ENCODE data around the gene ADAMTS12.

The ADAMTS12 gene

DNA sequence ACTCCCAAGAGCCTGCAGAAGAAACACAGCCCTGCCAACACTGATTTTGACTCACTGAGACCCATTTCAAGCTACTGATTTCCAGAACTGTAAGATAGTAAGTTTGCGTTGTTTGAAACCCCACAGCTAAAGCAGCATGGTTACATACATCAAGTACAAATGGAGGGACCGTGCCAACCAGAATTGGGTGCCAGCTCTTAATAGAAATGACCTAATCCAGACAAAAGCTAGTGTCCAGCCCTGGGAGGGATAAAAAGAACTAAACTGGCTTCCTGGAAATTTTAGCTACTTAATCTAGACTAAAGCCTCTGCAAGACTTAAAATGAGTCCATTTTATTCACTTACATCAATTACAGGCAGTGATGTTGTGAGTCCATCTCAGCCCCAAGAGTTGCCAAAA lies 122.6 kb downstream of the ADAMTS12 start:
- in situ Hi-C loops (cut with MboI; ENCODE audit: low sequenced_read_pairs) = no loop called here

DNA sequence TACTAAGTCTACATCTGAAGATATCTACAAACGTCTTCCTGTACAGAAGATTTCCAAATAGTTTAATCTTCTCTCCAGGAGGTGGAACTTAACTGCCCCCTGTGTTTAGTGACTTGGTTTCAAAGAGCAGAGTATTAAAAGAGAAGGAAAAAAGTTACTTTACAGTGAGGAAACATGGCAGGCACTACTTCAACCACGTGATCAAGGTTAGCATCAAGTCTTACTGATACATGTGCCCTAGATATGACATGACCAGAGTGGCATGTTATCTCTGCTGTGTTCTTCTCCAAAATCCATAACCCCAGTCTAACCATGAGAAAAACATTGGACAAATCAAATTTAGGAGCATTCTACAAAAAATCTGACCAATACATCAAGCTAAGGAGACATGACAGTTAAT lies 125.8 kb downstream of the ADAMTS12 start:
- in situ Hi-C loops (cut with MboI; ENCODE audit: low sequenced_read_pairs) = no loop called here

DNA sequence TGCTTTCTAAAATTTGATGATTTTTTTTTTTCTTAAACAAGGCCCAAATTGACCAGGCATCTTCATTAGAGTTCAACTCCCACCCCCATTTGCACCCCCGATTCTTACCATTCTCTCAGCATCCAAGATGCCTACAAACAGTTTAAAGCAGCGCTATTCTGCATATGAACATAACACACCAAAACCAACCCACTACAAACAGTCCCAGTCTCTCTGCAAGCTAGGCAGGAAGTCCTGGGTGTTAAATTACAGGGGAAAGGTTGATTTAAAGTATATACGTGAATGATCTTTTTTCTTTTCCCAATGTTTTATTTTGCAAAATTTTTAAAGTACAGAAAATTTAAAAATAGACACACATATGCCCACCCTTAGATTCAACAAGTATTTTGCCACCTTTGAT lies 127.0 kb downstream of the ADAMTS12 start:
- in situ Hi-C loops (cut with MboI; ENCODE audit: low sequenced_read_pairs) = no loop called here

DNA sequence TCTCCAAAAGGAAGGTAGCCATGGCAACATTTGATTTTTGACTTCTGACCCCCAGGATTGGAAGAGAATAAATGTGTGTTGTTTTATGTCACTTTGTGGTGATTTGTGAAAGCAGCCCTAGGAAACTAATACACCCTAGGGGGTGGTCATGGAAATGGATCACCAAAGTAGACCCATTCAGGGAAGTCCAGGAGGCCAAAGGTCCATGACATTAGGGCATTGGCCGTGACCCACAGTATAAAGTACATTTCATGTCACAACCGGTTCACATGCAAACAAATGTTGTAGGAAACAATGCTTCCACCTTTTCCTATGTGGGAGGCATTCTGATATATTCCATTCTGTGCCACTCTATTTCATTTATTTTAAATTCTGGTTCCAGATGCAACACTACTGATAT lies 128.4 kb downstream of the ADAMTS12 start:
- in situ Hi-C loops (cut with MboI; ENCODE audit: low sequenced_read_pairs) = no loop called here

DNA sequence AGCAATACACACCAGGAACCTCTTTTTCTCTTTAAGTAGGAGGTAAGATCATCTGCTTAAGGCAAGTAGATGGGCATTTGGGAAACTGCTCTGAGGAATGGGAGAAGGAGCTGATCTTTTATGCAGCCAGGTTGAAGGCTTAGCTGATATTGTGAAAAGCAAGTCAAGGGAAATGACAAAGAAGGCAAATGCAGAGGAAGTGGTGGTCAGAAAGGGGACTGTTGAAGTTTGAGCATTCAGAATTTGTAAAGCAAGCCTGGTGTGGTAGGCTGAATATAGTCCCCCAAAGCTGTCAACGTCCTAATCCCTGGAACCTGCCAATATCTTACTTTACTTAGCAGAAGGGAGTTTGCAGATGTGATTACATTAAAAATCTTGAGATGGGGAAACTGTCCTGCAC lies 128.9 kb downstream of the ADAMTS12 start:
- in situ Hi-C loops (cut with MboI; ENCODE audit: low sequenced_read_pairs) = no loop called here

DNA sequence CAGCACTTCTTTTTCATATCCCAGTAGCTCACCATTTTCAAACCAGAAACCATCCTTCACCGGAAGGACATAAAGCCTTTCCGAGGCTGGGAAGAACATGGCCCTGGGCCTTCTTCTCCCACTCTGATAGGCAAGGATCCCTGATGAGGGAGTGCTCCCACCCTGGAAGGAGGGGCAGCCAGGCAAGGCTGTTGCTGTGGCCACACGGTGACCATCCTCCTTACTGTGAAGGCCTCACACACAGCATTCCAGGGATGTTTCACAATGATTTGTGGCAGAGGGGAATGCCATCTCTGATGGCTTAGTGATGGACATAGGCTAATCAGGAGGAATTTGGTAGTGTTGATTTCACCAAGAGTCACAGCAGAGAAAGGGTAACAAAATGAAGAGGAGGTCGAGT lies 130.7 kb downstream of the ADAMTS12 start:
- in situ Hi-C loops (cut with MboI; ENCODE audit: low sequenced_read_pairs) = no loop called here

DNA sequence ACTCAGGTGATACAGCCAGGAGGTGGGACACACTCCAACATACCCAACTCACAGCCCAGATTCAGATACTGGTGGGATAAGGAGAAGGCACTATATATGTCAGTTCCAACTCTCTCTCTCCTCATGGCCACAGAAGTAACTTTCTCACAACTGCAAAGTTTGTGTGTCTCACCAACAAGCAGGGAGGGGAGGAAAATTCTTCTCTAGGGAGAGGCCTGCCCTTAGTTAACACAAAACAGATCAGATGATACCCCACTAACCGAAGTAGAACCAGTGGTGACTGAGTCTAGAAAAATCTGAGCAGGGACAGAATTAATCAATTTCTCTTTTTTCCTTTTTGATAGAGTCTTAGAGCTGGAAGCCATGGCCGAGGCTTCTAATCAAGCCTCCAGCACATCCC lies 133.1 kb downstream of the ADAMTS12 start:
- in situ Hi-C loops (cut with MboI; ENCODE audit: low sequenced_read_pairs) = no loop called here

DNA sequence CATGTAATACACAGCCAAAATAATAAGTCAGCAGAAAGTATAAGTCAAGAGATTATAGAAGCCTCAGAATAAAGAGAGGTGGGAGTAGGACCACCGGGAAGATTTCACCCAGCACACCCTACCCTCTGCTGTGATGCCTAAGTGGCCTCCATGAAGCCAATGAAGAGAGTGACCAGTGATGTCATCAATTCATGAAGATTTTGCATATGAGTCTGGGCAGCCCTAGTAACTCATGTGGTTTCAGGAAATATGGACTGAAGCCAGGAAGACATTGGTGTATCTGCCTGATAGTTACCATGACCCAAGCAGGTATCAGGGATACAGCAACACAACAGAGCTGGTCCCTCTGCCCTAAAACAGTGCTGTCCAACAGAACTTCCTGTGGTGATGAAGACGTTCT lies 135.3 kb downstream of the ADAMTS12 start:
- in situ Hi-C loops (cut with MboI; ENCODE audit: low sequenced_read_pairs) = no loop called here

DNA sequence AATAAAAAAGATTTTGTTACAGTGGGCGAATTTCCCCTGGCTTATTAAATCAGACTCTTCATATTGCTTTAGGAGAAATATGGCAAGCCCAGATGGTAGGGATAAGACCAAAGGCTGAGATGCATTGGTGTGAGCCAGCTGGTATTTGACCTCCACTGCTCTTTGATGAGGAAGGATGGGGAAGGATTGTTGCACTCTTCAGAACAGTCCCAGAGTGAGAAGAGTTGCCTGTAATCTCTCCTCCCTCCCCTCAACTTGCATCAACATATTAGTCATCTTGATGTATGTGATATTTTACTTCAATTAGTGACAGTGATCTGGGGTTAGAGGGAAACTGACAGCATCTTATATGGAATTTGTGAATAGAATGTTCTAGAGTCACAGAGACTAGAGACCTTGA lies 136.6 kb downstream of the ADAMTS12 start:
- in situ Hi-C loops (cut with MboI; ENCODE audit: low sequenced_read_pairs) = no loop called here

DNA sequence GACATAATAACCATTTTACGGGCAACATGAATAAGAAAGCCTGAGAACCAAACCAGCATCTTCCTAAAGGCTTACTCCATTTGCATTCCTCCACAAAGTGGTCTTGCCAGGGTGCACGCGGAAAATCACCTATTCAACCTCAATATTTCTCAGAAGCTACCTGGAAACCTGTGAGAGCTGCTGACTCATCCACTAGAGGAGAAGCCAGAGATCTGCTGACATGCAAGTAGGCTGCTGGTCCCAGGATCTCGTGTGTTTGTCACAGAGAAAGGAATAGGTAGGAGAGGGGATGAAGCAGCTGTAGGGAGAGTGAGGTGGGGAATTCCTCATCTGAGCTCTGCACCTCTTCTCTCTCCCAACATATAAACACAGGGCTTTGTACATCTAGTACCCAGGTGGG lies 138.1 kb downstream of the ADAMTS12 start:
- in situ Hi-C loops (cut with MboI; ENCODE audit: low sequenced_read_pairs) = no loop called here

DNA sequence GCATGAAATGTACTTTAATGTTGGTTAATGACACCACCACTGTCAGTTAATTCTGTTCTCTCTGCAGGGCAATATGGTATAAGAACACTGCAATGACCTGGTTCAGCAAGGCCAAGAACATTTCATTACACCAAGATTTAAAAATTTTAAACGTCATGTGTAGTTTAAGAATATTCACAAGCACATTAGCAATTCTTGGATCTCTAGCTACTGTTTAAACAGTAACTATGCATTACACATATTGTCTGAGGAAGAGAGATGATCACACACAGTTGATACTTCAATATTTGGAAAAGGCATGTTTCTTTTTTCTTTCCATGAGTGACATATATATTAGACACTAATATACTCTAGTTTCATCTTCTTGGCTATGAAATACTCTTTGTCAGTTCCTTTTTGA lies 143.0 kb downstream of the ADAMTS12 start:
- in situ Hi-C loops (cut with MboI; ENCODE audit: low sequenced_read_pairs) = no loop called here

DNA sequence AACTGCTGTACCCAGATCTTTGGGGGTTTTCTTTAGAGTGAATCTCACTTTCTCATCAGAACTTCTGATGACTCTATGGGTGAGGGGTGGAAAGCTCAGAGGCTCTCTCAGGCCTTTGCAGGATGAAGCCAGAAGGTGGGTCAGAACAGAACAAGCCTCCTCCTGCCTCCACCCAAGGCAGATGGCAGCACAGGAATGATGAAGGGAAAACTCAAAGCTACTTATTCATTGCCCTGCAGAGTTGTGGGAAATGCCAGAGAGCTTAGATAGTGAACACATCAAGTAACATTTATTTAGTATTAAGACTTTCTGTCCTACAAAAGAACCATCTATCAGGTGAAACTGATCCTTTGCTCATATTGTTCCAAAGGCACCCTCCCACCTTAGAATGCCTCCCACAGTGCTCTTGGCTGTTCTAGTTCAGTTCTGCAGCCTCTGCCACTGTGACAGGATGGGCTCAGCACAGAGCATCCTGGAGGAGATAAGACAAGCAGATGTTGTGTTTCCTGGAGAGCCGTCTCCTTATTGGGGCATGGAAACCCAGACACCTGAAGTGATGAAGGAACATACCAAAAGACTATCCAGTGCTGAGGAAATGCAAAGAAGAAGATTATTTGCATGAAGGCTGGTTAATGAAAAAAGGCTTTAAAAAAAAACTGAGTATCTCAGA lies 146.6 kb downstream of the ADAMTS12 start:
- in situ Hi-C loops (cut with MboI; ENCODE audit: low sequenced_read_pairs) = no loop called here

DNA sequence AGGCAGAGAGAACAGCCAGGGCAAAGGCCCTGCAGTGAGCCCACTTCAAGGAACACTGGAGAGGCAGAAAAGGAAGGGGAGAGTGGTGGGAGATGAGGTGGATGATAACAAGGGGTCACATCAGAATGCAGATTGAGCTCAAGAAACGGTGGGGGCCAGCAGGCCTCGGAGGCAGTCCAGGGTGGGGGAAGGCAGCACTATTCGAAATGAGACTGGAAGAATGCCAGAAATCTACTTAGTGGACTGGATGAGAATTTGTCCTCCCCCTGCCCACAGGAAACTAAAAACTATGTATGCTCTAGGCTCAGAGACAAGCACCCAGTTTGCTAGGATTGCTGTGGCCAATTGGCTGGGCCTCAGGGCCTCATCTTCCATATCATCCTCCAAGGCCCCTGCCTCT lies 148.7 kb downstream of the ADAMTS12 start:
- in situ Hi-C loops (cut with MboI; ENCODE audit: low sequenced_read_pairs) = no loop called here

DNA sequence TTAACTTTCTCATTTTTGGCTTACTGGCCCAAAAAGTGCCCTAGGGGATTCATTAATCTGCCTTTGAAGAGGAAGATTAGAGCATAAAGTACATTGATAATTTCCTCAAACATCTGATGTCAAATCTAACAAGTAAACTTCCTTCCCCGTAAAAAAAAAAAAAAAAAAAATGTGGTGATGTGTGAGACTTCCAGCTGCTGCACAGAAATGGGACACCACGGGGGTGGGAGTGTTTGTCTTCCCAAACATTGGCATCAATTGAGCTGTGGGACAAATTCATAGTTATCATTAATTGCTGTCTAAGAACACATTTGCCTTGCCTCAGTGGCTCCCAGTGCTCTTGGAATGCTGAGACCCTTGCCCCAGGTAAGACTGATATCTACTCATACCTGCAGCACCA lies 149.6 kb downstream of the ADAMTS12 start:
- in situ Hi-C loops (cut with MboI; ENCODE audit: low sequenced_read_pairs) = no loop called here

DNA sequence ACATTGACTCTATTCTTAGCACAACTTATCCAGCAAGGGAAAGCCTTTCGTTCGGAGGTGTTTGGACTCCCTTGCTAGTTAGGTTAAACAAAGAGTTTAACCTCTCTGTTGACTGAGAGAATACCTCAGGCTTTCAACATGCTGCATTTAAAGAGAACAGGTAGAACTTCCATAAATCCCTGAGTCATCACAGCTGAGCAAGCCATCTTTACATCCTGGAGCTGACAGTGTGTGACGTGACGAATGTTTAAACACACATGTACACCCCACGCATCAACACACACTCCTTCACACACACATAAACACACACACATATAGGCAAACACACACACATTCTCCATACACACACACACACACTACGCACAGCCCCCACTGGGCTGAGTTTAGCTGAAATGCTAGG lies 152.8 kb downstream of the ADAMTS12 start:
- in situ Hi-C loops (cut with MboI; ENCODE audit: low sequenced_read_pairs) = no loop called here

DNA sequence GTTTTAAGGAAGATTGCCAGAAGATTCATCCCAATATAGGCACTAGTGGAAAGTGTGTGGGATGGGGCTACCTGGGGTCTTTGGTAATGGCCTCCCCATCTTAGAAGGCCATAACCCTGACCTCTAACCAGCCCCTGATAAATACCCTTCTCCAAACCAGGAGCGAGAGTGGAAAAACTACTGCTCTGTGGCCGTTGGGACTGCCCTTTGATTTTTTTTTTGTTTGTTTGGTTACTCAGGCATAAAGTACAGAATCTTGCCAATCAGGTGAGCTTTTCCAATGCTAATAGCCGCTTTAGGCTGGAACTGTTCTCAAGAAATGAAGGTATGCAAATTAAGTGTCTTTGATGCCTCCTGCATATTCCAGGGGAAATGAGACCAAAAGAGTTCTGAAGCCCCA lies 153.7 kb downstream of the ADAMTS12 start:
- in situ Hi-C loops (cut with MboI; ENCODE audit: low sequenced_read_pairs) = no loop called here

DNA sequence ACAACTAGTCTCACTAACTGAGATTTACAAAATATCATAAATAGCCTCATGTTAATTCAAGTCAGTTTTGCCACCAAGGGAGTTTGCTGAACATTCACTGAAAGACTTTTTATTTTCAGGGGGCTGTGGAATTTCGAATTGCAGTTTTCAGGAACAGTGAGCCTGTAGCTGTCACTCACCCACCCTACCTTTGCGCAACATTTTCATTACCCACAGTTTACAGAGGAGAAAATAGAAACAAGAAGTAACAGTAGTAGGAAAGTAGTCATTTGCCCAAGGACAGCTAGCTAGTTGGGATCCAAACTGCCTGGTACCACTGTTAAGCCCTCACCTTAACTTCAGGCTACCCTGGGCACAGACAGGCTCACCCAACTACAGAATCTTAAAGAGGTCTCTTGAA lies 154.1 kb downstream of the ADAMTS12 start:
- in situ Hi-C loops (cut with MboI; ENCODE audit: low sequenced_read_pairs) = no loop called here

DNA sequence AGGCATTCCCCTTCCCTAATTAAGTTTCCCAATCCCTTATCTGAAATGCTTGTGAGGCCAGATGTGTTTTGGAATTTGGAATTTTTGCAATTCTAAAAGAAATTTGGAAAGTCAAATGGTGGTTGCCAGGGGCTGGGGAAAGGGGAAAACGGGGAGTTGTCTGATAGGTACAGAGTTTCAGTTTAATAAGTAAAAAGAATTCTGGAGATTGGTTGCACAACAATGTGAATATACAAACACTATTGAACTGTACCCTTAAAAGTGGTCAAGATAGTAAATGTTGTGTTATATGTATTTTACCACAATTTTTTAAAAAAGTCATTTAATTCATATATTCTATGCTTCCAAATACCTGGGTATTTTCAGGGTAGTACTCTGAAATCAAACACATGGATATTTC lies 154.5 kb downstream of the ADAMTS12 start:
- in situ Hi-C loops (cut with MboI; ENCODE audit: low sequenced_read_pairs) = no loop called here

DNA sequence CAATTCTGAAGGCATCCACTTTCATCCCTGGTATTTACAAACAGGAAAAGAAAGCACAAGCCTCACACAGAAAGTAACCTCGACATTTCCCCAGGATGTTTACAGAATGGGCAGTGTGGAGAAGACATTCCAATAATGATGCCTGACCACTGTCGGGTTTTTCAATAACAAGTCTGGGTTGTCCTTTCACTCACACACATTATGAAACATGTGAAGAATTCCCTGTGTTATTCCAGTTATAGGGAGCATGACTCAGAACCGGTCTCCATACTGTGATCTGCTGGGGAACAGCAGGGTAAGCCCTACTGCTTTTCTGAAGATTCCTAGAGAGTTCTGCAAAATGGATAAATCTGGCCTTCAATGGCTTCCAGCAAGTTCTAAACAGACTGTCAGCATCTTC lies 155.3 kb downstream of the ADAMTS12 start:
- in situ Hi-C loops (cut with MboI; ENCODE audit: low sequenced_read_pairs) = no loop called here

DNA sequence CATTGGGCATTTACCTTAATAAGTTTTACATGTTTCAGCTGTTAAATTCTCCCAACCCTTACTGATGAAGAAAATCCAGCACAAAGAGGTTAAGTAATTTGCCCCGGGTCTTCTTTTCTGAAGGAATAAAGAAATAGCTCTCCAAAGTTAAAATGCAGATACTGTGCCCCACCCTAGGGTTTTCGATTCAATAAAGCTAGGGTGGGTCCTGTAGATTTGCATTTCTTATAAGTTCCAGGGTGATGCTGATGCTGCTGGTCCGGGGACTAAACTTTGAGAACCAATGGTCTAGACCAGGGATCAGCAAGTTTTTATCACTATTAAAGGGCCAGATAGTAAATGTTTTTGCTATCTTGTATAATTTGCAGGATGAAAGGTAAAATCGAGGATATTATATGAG lies 156.7 kb downstream of the ADAMTS12 start:
- in situ Hi-C loops (cut with MboI; ENCODE audit: low sequenced_read_pairs) = no loop called here

DNA sequence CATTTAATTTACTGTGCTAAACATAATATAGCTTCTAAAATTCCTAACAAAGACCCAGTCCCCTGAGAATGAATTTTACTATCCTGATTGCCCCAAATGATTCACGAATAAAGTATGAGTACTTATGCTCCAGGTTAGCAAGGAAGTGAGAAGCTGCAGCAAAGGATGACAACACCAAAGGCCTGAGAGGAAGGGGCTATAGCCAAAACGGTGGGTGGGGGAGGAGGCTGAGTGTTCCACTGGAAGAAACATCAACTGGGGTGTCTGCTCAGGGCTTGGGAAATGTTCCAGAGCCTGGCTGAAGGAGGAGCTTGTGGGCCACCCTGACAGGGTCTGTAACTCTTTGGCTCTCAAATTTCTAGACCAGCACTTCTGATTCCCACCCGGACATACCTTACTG lies 157.3 kb downstream of the ADAMTS12 start:
- in situ Hi-C loops (cut with MboI; ENCODE audit: low sequenced_read_pairs) = no loop called here

DNA sequence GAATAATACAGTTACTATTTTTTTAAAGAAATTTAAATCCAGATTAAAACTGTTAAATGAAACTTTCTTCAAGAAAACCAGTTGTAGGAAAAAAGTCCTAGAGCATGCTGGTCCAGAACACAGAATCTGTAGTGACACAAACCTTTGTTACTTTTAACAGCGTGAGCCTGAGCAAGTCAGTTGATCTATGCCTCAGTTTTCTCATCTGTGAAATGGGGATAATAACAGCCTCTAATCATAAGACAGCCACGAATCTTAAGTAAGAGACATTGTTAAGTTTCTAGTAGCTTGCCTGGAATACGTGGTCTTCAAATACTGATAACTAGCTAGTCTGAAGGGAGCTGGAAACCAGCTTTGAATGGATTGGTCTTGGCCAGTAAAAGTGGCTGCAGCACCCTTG lies 158.6 kb downstream of the ADAMTS12 start:
- in situ Hi-C loops (cut with MboI; ENCODE audit: low sequenced_read_pairs) = no loop called here

DNA sequence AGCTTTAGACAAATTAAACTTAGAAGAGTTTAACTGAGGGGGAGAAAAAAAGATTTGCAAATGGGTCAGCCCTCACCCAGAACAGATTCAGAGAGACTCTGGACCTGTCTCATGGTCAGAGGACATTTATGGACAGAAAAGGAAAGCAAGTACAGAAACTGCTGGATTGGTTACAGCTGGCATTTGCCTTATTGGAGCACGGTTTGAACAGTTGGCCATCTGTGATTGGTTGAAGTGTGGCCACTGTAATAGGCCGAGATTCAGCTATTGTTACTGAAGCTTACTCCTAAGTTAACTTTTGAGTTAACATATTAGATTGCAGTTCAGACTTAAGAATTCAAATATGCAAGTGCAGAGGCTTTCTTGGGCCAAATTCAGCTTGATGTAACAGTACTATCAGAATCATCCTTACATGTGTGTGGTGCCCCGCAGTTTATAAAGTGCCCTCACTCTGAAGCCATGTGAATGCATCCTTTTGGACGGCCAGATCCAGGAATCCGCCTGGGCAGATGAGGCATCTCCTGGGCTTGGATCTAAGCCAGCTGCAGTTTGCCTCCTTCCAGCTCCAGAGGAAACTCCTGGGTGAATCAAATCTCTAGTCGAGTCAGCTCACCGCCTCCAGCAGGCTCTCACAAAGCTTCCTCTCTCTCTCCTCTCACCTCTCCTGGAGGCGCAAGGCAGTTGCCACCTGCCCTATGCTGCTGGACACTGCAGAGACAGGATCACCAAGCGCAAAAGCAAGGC lies 165.2 kb downstream of the ADAMTS12 start:
- in situ Hi-C loops (cut with MboI; ENCODE audit: low sequenced_read_pairs) = no loop called here

Measured in HL-60/S4 treated with retinoic acid at 250 ng/mL for 4 days and 3 days (cell line).